Activated naive CD4-positive, alpha-beta T cell treated with anti-CD3 and anti-CD28 coated beads, Interleukin-2, amount 10 ng/mL, durations not matched to agents 7 days and 5 days (primary cell): Measurements from ENCODE around the gene IGF1.
"Not testable (repeated sequence)": the region's sequence is repeated elsewhere in the genome, so short reads cannot be mapped to it uniquely, and the experiment has no call there.

ENCODE experiments used
- CTCF ChIA-PET: fragments of 350-600 bp; sonication (Branson Sonifier 250); formaldehyde crosslinking; loops from one replicate; lab custom pipeline; 2021; ENCODE audit warnings: antibody characterized with exemption; lab: Charles Lee
- DNase-seq: peaks from one replicate; pipeline ENCODE4 v3.0.0-alpha.2; 2020
- H3K27ac Mint-ChIP-seq: one replicate; pipeline ENCODE4 v1.8.0; 2021; ENCODE audit warnings: mild to moderate bottlenecking, moderate library complexity, mixed read lengths
- H3K27me3 Mint-ChIP-seq: one replicate; pipeline ENCODE4 v1.8.0; 2021; ENCODE audit warnings: mild to moderate bottlenecking, mixed read lengths
- H3K36me3 Mint-ChIP-seq: one replicate; pipeline ENCODE4 v1.8.0; 2021; ENCODE audit warnings: mixed read lengths
- H3K4me1 Mint-ChIP-seq: one replicate; pipeline ENCODE4 v1.8.0; 2021; ENCODE audit warnings: mixed read lengths
- H3K4me3 Mint-ChIP-seq: one replicate; pipeline ENCODE4 v1.8.0; 2021; ENCODE audit warnings: mild to moderate bottlenecking, moderate library complexity, mixed read lengths
- H3K9me3 Mint-ChIP-seq: one replicate; pipeline ENCODE4 v1.8.0; 2021; ENCODE audit warnings: mixed read lengths

IGF1 gene

DNA sequence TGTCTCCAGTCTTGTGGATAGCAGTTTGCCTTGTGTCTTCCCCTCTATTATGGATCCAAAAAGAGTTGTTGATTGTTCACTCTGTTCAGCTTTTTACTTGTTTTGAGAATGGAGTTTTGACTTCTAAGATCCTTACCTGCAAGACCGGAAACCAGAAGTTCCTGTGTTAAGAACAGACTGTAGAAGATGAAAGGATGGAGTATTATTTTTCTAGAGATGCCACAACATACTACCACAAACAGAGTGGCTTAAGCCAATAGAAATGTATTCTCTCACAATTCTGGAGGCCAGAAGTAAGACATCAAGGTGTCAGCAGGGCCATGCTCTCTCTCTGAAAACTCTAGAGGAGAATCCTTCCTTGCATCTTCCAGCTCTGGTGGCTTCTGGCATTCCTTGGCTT lies 95.0 kb downstream of the IGF1 start:
- no peaks in the 10 kb centered on the region for H3K36me3 Mint-ChIP-seq
- DNase-seq, result no peak
- no peak overlapping the region for H3K4me3 Mint-ChIP-seq
- H3K27ac Mint-ChIP-seq, result no peak overlapping the region
- no peaks in the 10 kb centered on the region for H3K9me3 Mint-ChIP-seq
- peaks cover 4% of the 10 kb centered on the region for H3K27me3 Mint-ChIP-seq
- no peaks in the 10 kb centered on the region for H3K4me1 Mint-ChIP-seq
- CTCF ChIA-PET, result no interaction called here

DNA sequence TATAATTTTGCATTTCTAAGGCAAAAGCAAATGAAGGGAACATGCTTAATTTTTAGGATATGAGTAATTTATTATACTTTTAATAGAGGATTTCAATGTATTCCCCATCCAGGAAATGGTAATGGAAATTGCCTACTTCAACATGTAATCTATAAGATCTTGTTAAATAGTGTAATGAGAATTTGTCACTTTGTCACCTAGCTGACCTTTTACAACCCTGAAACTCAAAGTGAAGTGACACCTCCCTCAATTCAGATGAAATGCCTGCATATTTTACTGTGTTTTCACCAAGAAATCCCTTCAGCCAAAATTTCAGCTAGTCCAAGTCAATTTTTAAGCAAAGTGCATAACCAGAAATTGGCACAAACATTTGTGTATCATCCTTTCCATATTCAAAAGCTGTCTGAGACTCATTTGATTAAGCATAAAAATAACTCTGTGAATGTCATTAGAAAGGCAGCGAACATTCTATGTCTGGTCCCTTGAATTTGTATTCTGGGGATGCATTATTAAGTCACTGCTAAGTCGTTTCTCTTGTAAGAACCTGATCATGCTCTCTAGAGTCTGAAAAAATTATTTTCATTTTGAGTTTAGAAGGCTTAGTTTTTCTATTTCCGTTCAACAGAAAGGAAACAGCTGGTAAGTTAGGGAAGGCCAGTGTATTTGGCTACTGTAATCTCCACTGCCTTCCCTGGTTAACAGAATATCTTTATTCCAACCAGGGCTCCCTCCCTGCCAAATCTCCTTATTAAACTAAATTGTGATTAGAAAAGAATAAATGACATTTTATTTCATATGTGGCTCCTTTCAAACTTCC lies 100.8 kb downstream of the IGF1 start:
- no peak overlapping the region for H3K27ac Mint-ChIP-seq
- peaks cover 4% of the 10 kb centered on the region for H3K27me3 Mint-ChIP-seq
- CTCF ChIA-PET, result no interaction called here
- no peaks in the 10 kb centered on the region for H3K36me3 Mint-ChIP-seq
- no peaks in the 10 kb centered on the region for H3K4me1 Mint-ChIP-seq
- no peaks in the 10 kb centered on the region for H3K9me3 Mint-ChIP-seq
- no peak for DNase-seq
- no peak overlapping the region for H3K4me3 Mint-ChIP-seq

DNA sequence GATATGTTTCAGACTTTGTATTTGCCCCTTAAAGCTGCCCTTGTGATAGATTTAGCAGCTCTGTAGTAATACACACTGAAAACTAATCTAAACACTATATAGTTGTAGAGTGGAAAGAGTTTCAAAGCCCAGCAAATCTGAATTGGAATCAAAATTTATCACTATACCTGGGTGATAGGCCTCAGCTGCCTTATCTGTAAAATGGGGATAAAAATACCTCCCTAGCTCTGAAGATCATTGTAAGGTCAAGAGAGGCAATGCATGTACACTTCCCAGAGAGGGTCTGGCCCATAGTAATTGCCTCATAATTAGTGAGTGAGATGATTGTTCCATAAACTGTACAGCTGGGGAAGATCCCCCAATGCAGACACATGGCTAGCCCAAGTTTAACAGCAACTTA lies 103.6 kb downstream of the IGF1 start:
- Mint-ChIP-seq H3K36me3 (no peaks in the 10 kb centered on the region), H3K27me3 (peaks cover 4% of the 10 kb centered on the region), H3K4me1 (no peaks in the 10 kb centered on the region), H3K9me3 (no peaks in the 10 kb centered on the region), H3K4me3 (no peak overlapping the region), H3K27ac (no peak overlapping the region)
- CTCF ChIA-PET, result no interaction called here
- no peak for DNase-seq

DNA sequence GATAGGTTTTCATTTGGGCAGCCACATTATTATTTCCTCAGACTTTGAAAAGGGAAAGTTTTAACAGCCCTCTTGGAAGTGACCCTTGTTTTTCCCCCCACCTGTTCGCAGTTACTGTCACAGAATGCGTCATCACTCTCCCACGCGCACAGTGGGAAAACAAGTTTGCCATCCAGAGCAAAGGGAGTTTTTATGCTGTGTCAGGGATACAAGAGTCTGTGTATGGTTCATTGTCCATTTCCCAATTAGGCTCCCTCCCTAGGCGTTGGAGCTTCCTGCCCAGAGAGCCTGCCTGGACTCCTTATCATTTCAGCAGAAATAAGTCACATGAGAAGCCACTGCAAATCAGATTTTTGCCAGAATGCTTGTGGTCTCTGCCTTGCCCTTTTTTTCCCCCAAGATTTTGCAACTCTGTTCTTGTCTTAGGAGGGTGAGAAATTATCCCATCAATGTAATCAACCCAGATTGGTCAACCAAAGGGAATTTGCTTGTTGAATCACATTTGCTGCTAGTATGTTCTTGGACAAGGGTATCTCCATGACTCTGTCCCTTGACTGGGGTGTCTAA lies 104.1 kb downstream of the IGF1 start:
- Mint-ChIP-seq H3K4me3 (no peak overlapping the region), H3K4me1 (no peaks in the 10 kb centered on the region)

DNA sequence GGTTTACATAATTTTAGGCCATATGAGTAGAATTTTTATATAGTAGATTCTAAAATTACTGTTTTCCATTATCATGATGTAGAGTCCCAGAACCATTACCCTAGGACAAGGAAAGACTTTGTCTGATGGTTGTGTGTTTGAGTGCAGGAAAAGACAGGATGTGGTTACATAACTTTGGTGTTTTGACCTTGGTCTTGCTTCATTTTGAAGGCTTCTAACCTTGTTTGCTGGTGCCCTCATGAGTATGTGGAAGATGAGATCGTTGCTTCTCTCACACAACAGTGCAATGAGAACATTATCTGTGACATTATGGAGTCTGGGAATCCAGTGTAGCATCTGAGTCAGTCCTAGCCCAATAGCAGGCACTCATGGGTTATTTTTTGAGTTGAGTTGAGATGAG lies 106.2 kb downstream of the IGF1 start:
- Mint-ChIP-seq H3K36me3 (no peaks in the 10 kb centered on the region), H3K4me3 (no peak overlapping the region), H3K27me3 (no peaks in the 10 kb centered on the region), H3K27ac (no peak overlapping the region), H3K9me3 (peaks cover 3% of the 10 kb centered on the region), H3K4me1 (no peaks in the 10 kb centered on the region)
- CTCF ChIA-PET, result no interaction called here
- no peak for DNase-seq

More for the DNA sequence above, 104.1 kb downstream of the IGF1 start:
- Mint-ChIP-seq H3K9me3 (no peaks in the 10 kb centered on the region), H3K36me3 (no peaks in the 10 kb centered on the region), H3K27ac (no peak overlapping the region), H3K27me3 (no peaks in the 10 kb centered on the region)
- CTCF ChIA-PET, result no interaction called here
- DNase-seq, result no peak

DNA sequence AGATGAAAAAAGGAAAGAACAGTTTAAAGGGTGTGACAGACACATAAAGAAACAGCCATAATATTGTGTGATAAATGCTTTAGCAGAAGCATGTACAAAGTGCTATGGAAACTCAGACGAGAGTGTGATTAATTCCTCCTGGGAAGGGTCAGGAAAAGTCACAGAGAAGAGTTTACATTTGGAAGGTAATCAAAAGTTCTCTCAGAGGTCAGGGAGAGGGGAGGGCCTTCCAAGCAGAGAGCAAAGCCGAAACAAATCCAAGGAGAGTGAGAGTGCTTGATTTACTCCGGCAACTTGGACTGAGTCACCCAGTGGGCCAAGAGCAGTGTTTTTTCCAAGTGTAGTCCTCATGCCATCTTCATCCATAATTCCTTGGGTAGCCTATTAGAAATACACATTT lies 108.3 kb downstream of the IGF1 start:
- H3K27me3 Mint-ChIP-seq, result no peaks in the 10 kb centered on the region
- CTCF ChIA-PET, result no interaction called here
- H3K4me3 Mint-ChIP-seq, result no peak overlapping the region
- peaks cover 7% of the 10 kb centered on the region for H3K9me3 Mint-ChIP-seq
- DNase-seq, result no peak
- no peaks in the 10 kb centered on the region for H3K4me1 Mint-ChIP-seq
- no peaks in the 10 kb centered on the region for H3K36me3 Mint-ChIP-seq
- no peak overlapping the region for H3K27ac Mint-ChIP-seq

DNA sequence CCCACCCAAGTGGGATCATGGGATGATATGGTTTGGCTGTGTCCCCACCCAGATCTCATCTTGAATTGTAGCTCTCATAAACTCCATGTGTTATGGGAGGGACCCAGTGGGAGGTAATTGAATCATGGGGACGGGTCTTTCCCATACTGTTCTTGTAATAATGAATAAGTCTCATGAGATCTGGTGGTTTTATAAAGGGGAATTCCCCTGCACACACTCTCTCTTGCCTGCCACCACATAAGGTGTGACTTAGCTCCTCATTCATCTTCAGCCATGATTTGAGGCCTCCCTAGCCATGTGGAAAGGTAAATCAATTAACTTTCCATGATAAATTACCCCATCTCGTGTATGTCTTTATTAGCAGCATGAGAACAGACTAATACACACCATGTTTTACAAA lies 109.2 kb downstream of the IGF1 start:
- CTCF ChIA-PET, result no interaction called here
- DNase-seq, result no peak
- Mint-ChIP-seq H3K4me3 (no peak overlapping the region), H3K4me1 (no peaks in the 10 kb centered on the region), H3K9me3 (peaks cover 7% of the 10 kb centered on the region), H3K27me3 (no peaks in the 10 kb centered on the region), H3K36me3 (no peaks in the 10 kb centered on the region), H3K27ac (no peak overlapping the region)

DNA sequence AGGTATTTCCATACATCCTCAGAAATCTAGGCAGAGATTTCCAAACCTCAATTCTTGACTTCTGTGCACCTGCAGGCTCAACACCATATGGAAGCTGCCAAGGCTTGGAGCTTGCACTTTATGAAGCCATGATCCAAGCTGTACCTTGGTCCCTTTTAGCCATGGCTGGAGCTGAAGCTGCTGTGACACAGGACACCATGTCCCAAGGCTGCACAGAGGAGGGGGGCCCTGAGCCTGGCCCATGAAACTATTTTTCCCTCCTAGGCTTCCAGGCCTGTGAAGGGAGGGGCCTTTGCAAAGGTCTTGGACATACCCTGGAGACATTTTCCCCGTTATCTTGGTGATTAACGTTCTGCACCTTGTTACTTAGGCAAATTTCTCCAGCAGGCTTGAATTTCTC lies 110.5 kb downstream of the IGF1 start:
- Mint-ChIP-seq H3K36me3 (no peaks in the 10 kb centered on the region), H3K4me1 (no peaks in the 10 kb centered on the region), H3K4me3 (no peak overlapping the region), H3K9me3 (peaks cover 7% of the 10 kb centered on the region), H3K27me3 (no peaks in the 10 kb centered on the region), H3K27ac (no peak overlapping the region)
- CTCF ChIA-PET, result no interaction called here
- DNase-seq, result no peak

DNA sequence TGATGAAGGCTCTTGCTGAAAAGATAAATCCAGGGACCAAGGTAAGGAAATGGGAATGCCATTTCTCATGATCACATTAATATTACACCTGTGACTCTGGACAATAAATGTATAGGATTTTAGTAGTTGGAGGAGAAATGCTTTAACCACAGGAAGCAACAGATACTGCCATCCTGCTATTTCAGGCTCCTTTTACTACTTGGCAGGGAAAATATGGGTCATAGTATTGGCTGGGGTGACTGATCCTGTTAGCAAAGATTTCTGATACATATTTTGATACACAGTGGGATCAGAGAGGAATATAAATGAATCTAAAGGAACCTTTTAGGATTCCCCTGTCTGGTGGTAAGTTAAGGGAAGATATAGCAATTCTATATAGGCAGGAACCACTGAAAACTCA lies 115.0 kb downstream of the IGF1 start:
- peaks cover 4% of the 10 kb centered on the region for H3K9me3 Mint-ChIP-seq
- CTCF ChIA-PET, result no interaction called here
- H3K4me1 Mint-ChIP-seq, result no peaks in the 10 kb centered on the region
- H3K4me3 Mint-ChIP-seq, result no peak overlapping the region
- H3K27ac Mint-ChIP-seq, result no peak overlapping the region
- DNase-seq, result no peak
- no peaks in the 10 kb centered on the region for H3K36me3 Mint-ChIP-seq
- H3K27me3 Mint-ChIP-seq, result no peaks in the 10 kb centered on the region

DNA sequence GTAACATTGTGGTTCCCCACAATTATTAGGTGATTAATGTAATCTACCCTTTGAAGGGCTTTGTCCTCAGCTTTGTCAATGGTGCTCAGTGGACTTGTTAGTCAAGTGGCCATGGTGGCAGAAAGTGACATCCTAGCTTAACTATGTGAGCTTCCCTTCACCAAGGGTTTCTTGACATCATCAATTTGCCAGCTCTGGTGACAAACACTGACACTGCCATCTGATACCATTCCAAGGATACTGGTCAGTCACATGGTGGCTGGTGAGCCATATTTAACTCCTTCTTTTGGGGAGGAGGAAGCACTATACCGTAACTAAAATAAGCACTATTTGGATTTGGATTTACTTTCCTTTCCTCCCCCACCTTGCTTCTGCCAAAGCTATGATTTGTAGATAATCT lies 115.7 kb downstream of the IGF1 start:
- H3K27me3 Mint-ChIP-seq, result no peaks in the 10 kb centered on the region
- peaks cover 4% of the 10 kb centered on the region for H3K9me3 Mint-ChIP-seq
- H3K27ac Mint-ChIP-seq, result no peak overlapping the region
- no peaks in the 10 kb centered on the region for H3K36me3 Mint-ChIP-seq
- no peak overlapping the region for H3K4me3 Mint-ChIP-seq
- no peak for DNase-seq
- CTCF ChIA-PET, result no interaction called here
- no peaks in the 10 kb centered on the region for H3K4me1 Mint-ChIP-seq

DNA sequence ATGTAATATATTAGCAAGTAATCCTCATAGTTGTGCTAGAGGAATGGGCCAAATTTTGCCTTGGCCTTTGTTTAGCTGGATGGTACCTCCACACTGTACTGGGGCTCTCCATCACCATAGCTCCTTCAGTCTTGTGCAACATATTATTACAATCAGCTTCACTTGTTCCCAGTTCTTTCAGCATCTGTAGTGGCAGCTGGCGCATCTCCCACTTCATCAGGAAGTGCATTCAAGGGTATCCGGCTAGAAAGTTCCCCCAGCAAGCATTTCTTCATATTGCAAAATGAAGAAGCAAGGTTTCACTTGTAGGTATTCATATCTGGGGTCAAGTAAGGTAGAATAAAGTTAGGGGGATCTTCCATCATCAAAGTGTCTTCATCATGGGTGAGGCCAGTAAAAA lies 123.7 kb downstream of the IGF1 start:
- Mint-ChIP-seq H3K27ac (no peak overlapping the region), H3K4me3 (no peak overlapping the region)
- no peak for DNase-seq

DNA sequence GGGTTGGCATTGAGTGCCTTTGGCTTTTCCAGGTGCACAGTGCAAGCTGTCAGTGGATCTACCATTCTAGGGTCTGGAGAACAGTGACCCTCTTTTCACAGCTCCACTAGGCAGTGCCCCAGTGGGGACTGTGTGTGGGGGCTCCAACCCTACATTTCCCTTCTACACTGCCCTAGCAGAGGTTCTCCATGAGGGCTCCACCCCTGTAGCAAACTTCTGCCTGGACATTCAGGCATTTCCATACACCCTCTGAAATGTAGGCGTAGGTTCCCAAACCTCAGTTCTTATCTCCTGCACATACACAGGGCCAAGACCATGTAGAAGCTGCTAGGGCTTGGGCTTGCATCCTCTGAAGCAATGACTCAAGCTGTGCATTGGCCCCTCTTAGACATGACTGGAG lies 126.1 kb downstream of the IGF1 start:
- H3K36me3 Mint-ChIP-seq, H3K4me1 Mint-ChIP-seq, DNase-seq, H3K4me3 Mint-ChIP-seq, H3K27ac Mint-ChIP-seq, CTCF ChIA-PET, H3K27me3 Mint-ChIP-seq: not testable (repeated sequence)
- H3K9me3 Mint-ChIP-seq, result peaks cover 20% of the 10 kb centered on the region

More for the DNA sequence above, 123.7 kb downstream of the IGF1 start:
- Mint-ChIP-seq H3K36me3 (no peaks in the 10 kb centered on the region), H3K27me3 (no peaks in the 10 kb centered on the region), H3K9me3 (peaks cover 20% of the 10 kb centered on the region), H3K4me1 (no peaks in the 10 kb centered on the region)
- CTCF ChIA-PET, result no interaction called here

DNA sequence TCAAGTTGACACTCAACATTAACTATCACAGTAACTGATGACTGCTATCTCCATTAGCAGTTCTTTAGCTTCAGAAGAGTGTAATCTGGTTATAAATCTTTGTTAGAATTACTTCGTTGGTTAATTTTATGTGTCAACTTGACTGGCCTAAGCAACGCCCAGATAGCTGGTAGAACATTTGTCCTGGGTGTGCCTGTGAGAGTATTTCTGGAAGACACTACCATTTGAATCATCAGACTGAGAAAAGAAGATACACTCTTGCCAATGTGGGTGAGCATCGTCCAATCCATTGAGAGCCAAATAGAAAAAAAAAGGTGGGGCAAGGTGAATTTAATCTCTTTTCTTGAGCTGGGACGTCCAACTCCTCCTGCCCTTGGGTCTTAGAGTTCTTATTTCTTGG lies 129.0 kb downstream of the IGF1 start:
- H3K27ac Mint-ChIP-seq, result no peak overlapping the region
- no peaks in the 10 kb centered on the region for H3K36me3 Mint-ChIP-seq
- no peaks in the 10 kb centered on the region for H3K4me1 Mint-ChIP-seq
- CTCF ChIA-PET, result no interaction called here
- no peak for DNase-seq
- H3K27me3 Mint-ChIP-seq, result no peaks in the 10 kb centered on the region
- H3K9me3 Mint-ChIP-seq, result peaks cover 20% of the 10 kb centered on the region
- no peak overlapping the region for H3K4me3 Mint-ChIP-seq

DNA sequence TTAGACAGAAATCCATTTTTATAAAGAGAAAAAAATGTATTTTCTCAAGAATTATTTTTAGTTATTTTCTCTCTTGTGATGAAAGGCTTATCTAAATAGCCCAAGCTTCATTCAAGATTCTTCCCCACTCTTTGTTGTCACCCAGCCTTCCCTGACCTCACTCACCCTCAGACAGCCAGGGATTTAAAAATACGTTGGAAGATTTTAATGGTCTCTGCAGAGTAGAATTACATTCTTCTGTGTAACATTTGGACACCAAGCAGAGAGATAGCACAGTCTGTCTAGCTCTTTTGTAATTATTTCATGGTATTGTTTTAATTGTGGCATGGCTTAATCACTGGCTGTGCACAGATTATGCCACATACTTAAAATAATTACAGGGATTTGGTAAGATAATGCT lies 130.3 kb downstream of the IGF1 start:
- no peak overlapping the region for H3K4me3 Mint-ChIP-seq
- no peak overlapping the region for H3K27ac Mint-ChIP-seq
- no peaks in the 10 kb centered on the region for H3K27me3 Mint-ChIP-seq
- no peaks in the 10 kb centered on the region for H3K4me1 Mint-ChIP-seq
- CTCF ChIA-PET, result no interaction called here
- peaks cover 18% of the 10 kb centered on the region for H3K9me3 Mint-ChIP-seq
- no peaks in the 10 kb centered on the region for H3K36me3 Mint-ChIP-seq
- DNase-seq, result no peak

DNA sequence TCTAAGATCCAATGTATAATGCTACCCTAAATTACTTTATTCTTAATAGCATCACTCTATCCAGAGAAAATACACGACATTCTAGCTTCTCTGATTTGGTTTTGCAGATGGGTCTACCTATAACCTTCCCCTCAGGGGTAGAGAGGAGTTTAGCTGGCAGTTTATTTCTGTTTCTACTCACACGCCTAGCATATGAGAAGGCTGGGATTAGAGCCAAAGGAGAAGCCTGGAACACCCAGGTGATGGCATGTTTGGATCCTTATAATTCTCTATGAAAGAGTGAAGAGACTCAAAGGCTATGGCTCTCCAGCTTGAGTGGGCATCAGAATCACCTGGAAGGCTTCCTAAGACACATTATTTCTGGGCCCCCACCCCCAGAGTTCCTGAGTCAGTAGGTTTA lies 131.3 kb downstream of the IGF1 start:
- CTCF ChIA-PET, result no interaction called here
- H3K9me3 Mint-ChIP-seq, result peaks cover 13% of the 10 kb centered on the region

More for the DNA sequence above, 131.3 kb downstream of the IGF1 start:
- H3K4me3 Mint-ChIP-seq, result no peak overlapping the region
- DNase-seq, result no peak
- H3K27me3 Mint-ChIP-seq, result no peaks in the 10 kb centered on the region
- H3K27ac Mint-ChIP-seq, result no peak overlapping the region
- no peaks in the 10 kb centered on the region for H3K36me3 Mint-ChIP-seq
- no peaks in the 10 kb centered on the region for H3K4me1 Mint-ChIP-seq
